Heart left ventricle (tissue), 13 donors: ENCODE measurements around the gene DNAJC7.
"Not testable (repeated sequence)": the region's sequence is repeated elsewhere in the genome, so short reads cannot be mapped to it uniquely, and the experiment has no call there.

ENCODE experiments used
- POLR2A ChIP-seq, 2 donors: fragments of 450-650 bp; IDR thresholded peaks; one replicate each; pipeline ENCODE4 v1.6.1; 2017; ENCODE audit warnings: antibody characterized with exemption in 2 of 2, mild to moderate bottlenecking in 2 of 2, moderate library complexity in 2 of 2
- TF ChIP-seq, protein P1 (sequence below), 12 donors: fragments of 200-600 bp; sonication (generic) in 4 of 12; IDR thresholded peaks; one replicate each; pipeline versions ENCODE4 v1.5.0 to v1.8.0; 2018 to 2022; ENCODE audit warnings: antibody characterized with exemption in 12 of 12, mild to moderate bottlenecking in 5 of 12
- donor health status: ischemic (EF 13 %, LVEDD 7.1; RV severe dilation, severe dysfunction).
- donor health status: DM: no; HTN: yes; CAD: no.
- donor health status: DM: no; HTN: no; CAD: no.
- donor health status: ischemic (EF 25% LVEDD 6.9; RV normal size, moderate dysfunction).
- donor health status: ischemic (EF 25% LVEDD 5.7; RV mildly dilated, moderate dysfunction).
- donor health status: ischemic (EF 35%, LVEDD 5.7; RV mildly dilated, moderate dysfunction).
- donor health status: nonischemic (EF 11% LVEDD 7.7; RV severe dilation, severe dysfunction).
- donor health status: DM: yes; HTN: yes; CAD: no.
- donor health status: PGD.
- donor health status: ischemic (EF 29% LVEDD 5.4; RV normal size, mild dysfunction).
- donor health status: nonischemic (EF 23%, LVEDD 6.1; RV moderate dilation, normal function).

DNA sequence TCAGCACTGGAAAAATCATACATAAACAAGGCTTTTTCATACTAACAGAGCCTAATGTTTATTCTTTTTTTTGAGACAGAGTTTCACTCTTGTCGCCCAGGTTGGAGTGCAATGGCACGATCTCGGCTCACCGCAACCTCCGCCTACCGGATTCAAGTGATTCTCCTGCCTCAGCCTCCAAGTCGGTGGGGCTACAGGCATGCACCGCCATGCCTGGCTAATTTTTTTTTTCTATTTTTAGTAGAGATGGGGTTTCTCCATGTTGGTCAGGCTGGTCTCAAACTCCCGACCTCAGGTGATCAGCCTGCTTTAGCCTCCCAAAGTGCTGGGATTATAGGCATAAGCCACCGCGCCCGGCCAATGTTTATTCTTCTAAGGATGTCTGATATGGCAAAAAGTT is 3.5 kb downstream of the DNAJC7 start:
- TF ChIP-seq, protein P1, sequence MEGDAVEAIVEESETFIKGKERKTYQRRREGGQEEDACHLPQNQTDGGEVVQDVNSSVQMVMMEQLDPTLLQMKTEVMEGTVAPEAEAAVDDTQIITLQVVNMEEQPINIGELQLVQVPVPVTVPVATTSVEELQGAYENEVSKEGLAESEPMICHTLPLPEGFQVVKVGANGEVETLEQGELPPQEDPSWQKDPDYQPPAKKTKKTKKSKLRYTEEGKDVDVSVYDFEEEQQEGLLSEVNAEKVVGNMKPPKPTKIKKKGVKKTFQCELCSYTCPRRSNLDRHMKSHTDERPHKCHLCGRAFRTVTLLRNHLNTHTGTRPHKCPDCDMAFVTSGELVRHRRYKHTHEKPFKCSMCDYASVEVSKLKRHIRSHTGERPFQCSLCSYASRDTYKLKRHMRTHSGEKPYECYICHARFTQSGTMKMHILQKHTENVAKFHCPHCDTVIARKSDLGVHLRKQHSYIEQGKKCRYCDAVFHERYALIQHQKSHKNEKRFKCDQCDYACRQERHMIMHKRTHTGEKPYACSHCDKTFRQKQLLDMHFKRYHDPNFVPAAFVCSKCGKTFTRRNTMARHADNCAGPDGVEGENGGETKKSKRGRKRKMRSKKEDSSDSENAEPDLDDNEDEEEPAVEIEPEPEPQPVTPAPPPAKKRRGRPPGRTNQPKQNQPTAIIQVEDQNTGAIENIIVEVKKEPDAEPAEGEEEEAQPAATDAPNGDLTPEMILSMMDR (IDR thresholded peaks at IDR 0.05): not testable (repeated sequence)
- not testable (repeated sequence) for TF ChIP-seq POLR2A (IDR thresholded peaks at IDR 0.05)
